ENCODE data around the gene CMIP.

CMIP gene

GRCh38 chr16:81669473-81670350 is 225.1 kb downstream of the CMIP start:
- Histone ChIP-seq H3K9me3 (ENCODE audit: control extremely low read depth in 1 of 5, control insufficient read depth in 4 of 5, insufficient read depth in 2 of 5, low read depth in 1 of 5, low read length in 4 of 5) (no peaks in the 10 kb centered on the region), H3K4me1 (ENCODE audit: control extremely low read depth in 1 of 4, control insufficient read depth in 4 of 4, insufficient read depth in 4 of 4, low read length in 3 of 4) (no peaks in the 10 kb centered on the region), H3K27ac (ENCODE audit: insufficient read depth in 1 of 2, low read depth in 1 of 2, low read length in 2 of 2, poor library complexity in 1 of 2, severe bottlenecking in 2 of 2) (no peak overlapping the region), H3K4me3 (ENCODE audit: control insufficient read depth in 1 of 7, extremely low read depth in 1 of 7, insufficient read depth in 4 of 7, low read depth in 2 of 7, low read length in 6 of 7) (no peak overlapping the region), H3K36me3 (ENCODE audit: control insufficient read depth in 4 of 4, insufficient read depth in 4 of 4, low read length in 3 of 4) (peaks cover 11 to 57% (median 36%) of the 10 kb centered on the region in 4 experiments), H3K27me3 (replicated peaks in 2 of 5; ENCODE audit: control insufficient read depth in 4 of 5, insufficient read depth in 5 of 5, low read length in 4 of 5) (no peaks in the 10 kb centered on the region)
- CTCF ChIA-PET = interaction anchor here (1.0 kb wide), 1 partner anchor 27 kb away, joined by 3 read pairs; no protein-coding TSS in a partner anchor
- POLR2A ChIA-PET = no interaction called here
- 94% methylated on average over 22 of the region's 23 CpGs for WGBS (ENCODE audit: insufficient coverage)
- DNase-seq = no peak

- Histone ChIP-seq H3K27ac (ENCODE audit: insufficient read depth in 1 of 2, low read depth in 1 of 2, low read length in 2 of 2, poor library complexity in 1 of 2, severe bottlenecking in 2 of 2) (no peak overlapping the region), H3K9me3 (ENCODE audit: control extremely low read depth in 1 of 5, control insufficient read depth in 4 of 5, insufficient read depth in 2 of 5, low read depth in 1 of 5, low read length in 4 of 5) (no peaks in the 10 kb centered on the region), H3K27me3 (replicated peaks in 2 of 5; ENCODE audit: control insufficient read depth in 4 of 5, insufficient read depth in 5 of 5, low read length in 4 of 5) (no peaks in the 10 kb centered on the region), H3K4me3 (ENCODE audit: control insufficient read depth in 1 of 7, extremely low read depth in 1 of 7, insufficient read depth in 4 of 7, low read depth in 2 of 7, low read length in 6 of 7) (no peak overlapping the region), H3K36me3 (ENCODE audit: control insufficient read depth in 4 of 4, insufficient read depth in 4 of 4, low read length in 3 of 4) (peaks cover 4 to 50% (median 35%) of the 10 kb centered on the region in 4 experiments), H3K4me1 (ENCODE audit: control extremely low read depth in 1 of 4, control insufficient read depth in 4 of 4, insufficient read depth in 4 of 4, low read length in 3 of 4) (no peaks in the 10 kb centered on the region)
- CTCF ChIA-PET = interaction anchor here (1.1 kb wide), 1 partner anchor 23 kb away, joined by 3 read pairs; no protein-coding TSS in a partner anchor
- POLR2A ChIA-PET = no interaction called here
- DNase-seq = no peak
- WGBS (ENCODE audit: insufficient coverage) = 97% methylated on average over 10 of the region's 14 CpGs
Observed at GRCh38 chr16:81671738-81672597, 227.4 kb downstream of the CMIP start.

- H3K4me3 ChIP-seq (ENCODE audit: control insufficient read depth in 1 of 7, extremely low read depth in 1 of 7, insufficient read depth in 4 of 7, low read depth in 2 of 7, low read length in 6 of 7) = no peak overlapping the region
- H3K4me1 ChIP-seq (ENCODE audit: control extremely low read depth in 1 of 4, control insufficient read depth in 4 of 4, insufficient read depth in 4 of 4, low read length in 3 of 4) = no peaks in the 10 kb centered on the region
- WGBS (ENCODE audit: insufficient coverage) = 84% methylated on average over 7 of the region's 7 CpGs
- H3K27me3 ChIP-seq (replicated peaks in 2 of 5; ENCODE audit: control insufficient read depth in 4 of 5, insufficient read depth in 5 of 5, low read length in 4 of 5) = no peaks in the 10 kb centered on the region
- no peaks in the 10 kb centered on the region for H3K9me3 ChIP-seq (ENCODE audit: control extremely low read depth in 1 of 5, control insufficient read depth in 4 of 5, insufficient read depth in 2 of 5, low read depth in 1 of 5, low read length in 4 of 5)
- DNase-seq = no peak
- ChIA-PET CTCF (interaction anchor here (1.3 to 1.6 kb wide), 2 partner anchors 11 to 39 kb away, joined by 3 read pairs; no protein-coding TSS in a partner anchor), POLR2A (no interaction called here)
- peaks cover 6 to 52% (median 39%) of the 10 kb centered on the region in 4 experiments for H3K36me3 ChIP-seq (ENCODE audit: control insufficient read depth in 4 of 4, insufficient read depth in 4 of 4, low read length in 3 of 4)
- H3K27ac ChIP-seq (ENCODE audit: insufficient read depth in 1 of 2, low read depth in 1 of 2, low read length in 2 of 2, poor library complexity in 1 of 2, severe bottlenecking in 2 of 2) = no peak overlapping the region
Observed at GRCh38 chr16:81673432-81673831, 228.8 kb downstream of the CMIP start.

GRCh38 chr16:81675662-81676061 is 231.1 kb downstream of the CMIP start:
- no peaks in the 10 kb centered on the region for H3K9me3 ChIP-seq (ENCODE audit: control extremely low read depth in 1 of 5, control insufficient read depth in 4 of 5, insufficient read depth in 2 of 5, low read depth in 1 of 5, low read length in 4 of 5)
- H3K36me3 ChIP-seq (ENCODE audit: control insufficient read depth in 4 of 4, insufficient read depth in 4 of 4, low read length in 3 of 4) = peaks cover 5 to 57% (median 47%) of the 10 kb centered on the region in 4 experiments
- no peaks in the 10 kb centered on the region for H3K4me1 ChIP-seq (ENCODE audit: control extremely low read depth in 1 of 4, control insufficient read depth in 4 of 4, insufficient read depth in 4 of 4, low read length in 3 of 4)
- 100% methylated on average over 3 of the region's 3 CpGs for WGBS (ENCODE audit: insufficient coverage)
- CTCF ChIA-PET = interaction anchor here (0.9 to 1.6 kb wide), 3 partner anchors 10 to 35 kb away, joined by 3 to 5 read pairs (median 3); no protein-coding TSS in a partner anchor
- H3K27ac ChIP-seq (ENCODE audit: insufficient read depth in 1 of 2, low read depth in 1 of 2, low read length in 2 of 2, poor library complexity in 1 of 2, severe bottlenecking in 2 of 2) = no peak overlapping the region
- POLR2A ChIA-PET = interaction anchor here (1.2 kb wide), 1 partner anchor 21 kb away, joined by 3 read pairs; no protein-coding TSS in a partner anchor
- no peaks in the 10 kb centered on the region for H3K27me3 ChIP-seq (replicated peaks in 2 of 5; ENCODE audit: control insufficient read depth in 4 of 5, insufficient read depth in 5 of 5, low read length in 4 of 5)
- no peak overlapping the region for H3K4me3 ChIP-seq (ENCODE audit: control insufficient read depth in 1 of 7, extremely low read depth in 1 of 7, insufficient read depth in 4 of 7, low read depth in 2 of 7, low read length in 6 of 7)
- no peak for DNase-seq

GRCh38 chr16:81676066-81676882 is 231.7 kb downstream of the CMIP start:
- ChIA-PET CTCF (interaction anchor here (0.9 to 1.6 kb wide), 4 partner anchors 10 to 35 kb away, joined by 3 to 5 read pairs (median 3); no protein-coding TSS in a partner anchor), POLR2A (interaction anchor here (1.2 kb wide), 1 partner anchor 21 kb away, joined by 3 read pairs; no protein-coding TSS in a partner anchor)
- H3K27me3 ChIP-seq (replicated peaks in 2 of 5; ENCODE audit: control insufficient read depth in 4 of 5, insufficient read depth in 5 of 5, low read length in 4 of 5) = no peaks in the 10 kb centered on the region
- H3K4me3 ChIP-seq (ENCODE audit: control insufficient read depth in 1 of 7, extremely low read depth in 1 of 7, insufficient read depth in 4 of 7, low read depth in 2 of 7, low read length in 6 of 7) = no peak overlapping the region
- no peaks in the 10 kb centered on the region for H3K9me3 ChIP-seq (ENCODE audit: control extremely low read depth in 1 of 5, control insufficient read depth in 4 of 5, insufficient read depth in 2 of 5, low read depth in 1 of 5, low read length in 4 of 5)
- H3K27ac ChIP-seq (ENCODE audit: insufficient read depth in 1 of 2, low read depth in 1 of 2, low read length in 2 of 2, poor library complexity in 1 of 2, severe bottlenecking in 2 of 2) = no peak overlapping the region
- 96% methylated on average over 15 of the region's 19 CpGs for WGBS (ENCODE audit: insufficient coverage)
- peaks cover 5 to 62% (median 48%) of the 10 kb centered on the region in 4 experiments for H3K36me3 ChIP-seq (ENCODE audit: control insufficient read depth in 4 of 4, insufficient read depth in 4 of 4, low read length in 3 of 4)
- no peak for DNase-seq
- H3K4me1 ChIP-seq (ENCODE audit: control extremely low read depth in 1 of 4, control insufficient read depth in 4 of 4, insufficient read depth in 4 of 4, low read length in 3 of 4) = no peaks in the 10 kb centered on the region

- CTCF ChIA-PET = interaction anchor here (1.2 to 1.6 kb wide), 2 partner anchors 9 to 25 kb away, joined by 3 to 5 read pairs; no protein-coding TSS in a partner anchor
- Histone ChIP-seq H3K36me3 (ENCODE audit: control insufficient read depth in 4 of 4, insufficient read depth in 4 of 4, low read length in 3 of 4) (peaks cover 7 to 62% (median 48%) of the 10 kb centered on the region in 4 experiments), H3K27me3 (replicated peaks in 2 of 5; ENCODE audit: control insufficient read depth in 4 of 5, insufficient read depth in 5 of 5, low read length in 4 of 5) (no peaks in the 10 kb centered on the region), H3K9me3 (ENCODE audit: control extremely low read depth in 1 of 5, control insufficient read depth in 4 of 5, insufficient read depth in 2 of 5, low read depth in 1 of 5, low read length in 4 of 5) (no peaks in the 10 kb centered on the region), H3K4me1 (ENCODE audit: control extremely low read depth in 1 of 4, control insufficient read depth in 4 of 4, insufficient read depth in 4 of 4, low read length in 3 of 4) (no peaks in the 10 kb centered on the region), H3K4me3 (ENCODE audit: control insufficient read depth in 1 of 7, extremely low read depth in 1 of 7, insufficient read depth in 4 of 7, low read depth in 2 of 7, low read length in 6 of 7) (no peak overlapping the region), H3K27ac (ENCODE audit: insufficient read depth in 1 of 2, low read depth in 1 of 2, low read length in 2 of 2, poor library complexity in 1 of 2, severe bottlenecking in 2 of 2) (no peak overlapping the region)
- POLR2A ChIA-PET = no interaction called here
- 99% methylated on average over 15 of the region's 15 CpGs for WGBS (ENCODE audit: insufficient coverage)
- DNase-seq = no peak
Observed at GRCh38 chr16:81676883-81677737, 232.5 kb downstream of the CMIP start.

All from common myeloid progenitor, CD34-positive (primary cell).